Esophagus squamous epithelium (tissue), 4 donors: Measurements from ENCODE around the gene PPEF2.

Source experiments
- CTCF ChIP-seq, 6 experiments: fragments of 450-650 bp in 4 of 6; fragments of 200-600 bp in 2 of 6; sonication (generic) in 2 of 6; IDR thresholded peaks; one replicate each; pipeline ENCODE4 v1.5.1; 2016 to 2019; ENCODE audit warnings: antibody characterized with exemption in 6 of 6, mild to moderate bottlenecking in 4 of 6, moderate library complexity in 4 of 6
- POLR2A ChIP-seq, 4 donors: fragments of 450-650 bp; IDR thresholded peaks; one replicate each; pipeline ENCODE4 v1.6.1; 2017; ENCODE audit warnings: antibody characterized with exemption in 4 of 4, mild to moderate bottlenecking in 4 of 4, moderate library complexity in 3 of 4

- TF ChIP-seq POLR2A (IDR thresholded peaks at IDR 0.05) (no peak), CTCF (IDR thresholded peaks at IDR 0.05) (no peak)
These were observed 17.7 kb upstream of the PPEF2 start for GRCh38 chr4:75919920-75920319.
